ENCODE results near the gene ZNF789. TPM values are rescaled to one million over a fixed set of nuclear protein-coding genes. Genes with fewer than 3 reads are reported as not detected.

Gene ZNF789
- total and polyA plus RNA-seq, 2 of the 13 experiments (the other 11 are each of a cell fraction or from before 2014, with no cell fraction given), result 19.8 to 25.1 TPM

DNA sequence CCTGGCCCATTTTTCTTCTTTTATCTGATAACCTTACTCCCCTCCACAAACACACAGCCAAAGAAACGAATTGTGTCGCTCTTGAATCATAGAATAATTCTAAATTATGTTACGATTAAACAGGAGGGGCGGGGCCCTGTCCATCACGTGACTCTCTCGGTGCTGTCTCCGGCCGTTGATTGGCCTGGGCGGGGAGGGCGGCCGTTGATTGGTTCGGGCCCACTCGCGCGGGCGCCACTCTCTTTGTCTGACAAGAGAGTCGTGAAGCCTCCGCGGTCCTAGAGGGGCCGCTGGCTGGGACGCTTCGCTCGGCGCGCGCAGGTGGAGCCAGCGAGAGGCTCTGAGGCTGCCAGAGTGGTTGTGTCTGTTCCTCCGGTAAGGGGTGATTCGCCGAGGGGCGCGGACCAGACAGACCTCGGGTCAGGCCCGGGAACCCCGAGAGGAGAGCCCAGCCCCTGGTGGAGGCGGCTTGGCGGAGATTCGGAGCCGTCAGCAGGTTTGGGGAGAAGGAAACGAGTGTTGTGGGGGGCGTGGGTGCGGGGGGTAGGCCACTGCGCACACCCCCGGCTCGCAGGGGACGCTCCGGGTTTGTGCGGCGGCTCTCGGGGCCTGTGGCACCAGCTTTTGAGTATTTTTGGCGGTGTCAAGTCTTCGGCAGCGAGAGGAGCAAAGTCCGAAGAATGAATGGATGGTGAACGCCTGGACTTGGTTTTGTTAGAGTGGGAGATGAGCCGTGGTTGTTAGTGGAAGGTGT, at the start of gene ZNF789 (continued):
- TF ChIP-seq TARDBP (CRISPR knock-in tag; IDR thresholded peaks at IDR 0.05) (peak; percentile 71; the same call in 1 of the 2 replicates), HCFC1 (IDR thresholded peaks at IDR 0.05; ENCODE audit: low read depth, low read length) (no peak; the same call in 1 of the 2 replicates), MBNL3 (CRISPR knock-in tag; conservative IDR thresholded peaks at IDR 0.05) (no peak), ZMAT3 (CRISPR knock-in tag; conservative IDR thresholded peaks at IDR 0.05) (0 out of 2 replicates have a peak, but pooled peaks have one; percentile 18), ZNF3 (CRISPR knock-in tag; IDR thresholded peaks at IDR 0.05) (no peak), ZNF790 (CRISPR knock-in tag; IDR thresholded peaks at IDR 0.05; ENCODE audit: borderline replicate concordance) (0 out of 2 replicates have a peak, but pooled peaks have one; percentile 70), PHF5A (CRISPR knock-in tag; IDR thresholded peaks at IDR 0.05; ENCODE audit: low read depth, unreplicated experiment) (peak; percentile 17), ESRRA (CRISPR knock-in tag; IDR thresholded peaks at IDR 0.05; ENCODE audit: low read depth) (peak; percentile 52), ZNF891 (CRISPR knock-in tag; IDR thresholded peaks at IDR 0.05) (peak; percentile 86), ERF (CRISPR knock-in tag; IDR thresholded peaks at IDR 0.05) (peak; percentile 65), CBX2 (IDR thresholded peaks at IDR 0.05; ENCODE audit: low read depth, low read length) (no peak), CBX2 (CRISPR knock-in tag; IDR thresholded peaks at IDR 0.05; ENCODE audit: low read depth) (no peak), HOXA3 (CRISPR knock-in tag; IDR thresholded peaks at IDR 0.05) (peak; percentile 62), REXO4 (CRISPR knock-in tag; IDR thresholded peaks at IDR 0.05; ENCODE audit: borderline replicate concordance) (no peak), ZMYM3 (CRISPR knock-in tag; IDR thresholded peaks at IDR 0.05) (0 out of 2 replicates have a peak, but pooled peaks have one; percentile 20), ZNF788 (CRISPR knock-in tag; IDR thresholded peaks at IDR 0.05; ENCODE audit: borderline replicate concordance) (peak; percentile 74; the same call in 1 of the 2 replicates), THAP11 (CRISPR knock-in tag; IDR thresholded peaks at IDR 0.05) (peak; percentile 78; the same call in 1 of the 2 replicates), EZH2 (conservative IDR thresholded peaks at IDR 0.05; ENCODE audit: low read depth, low read length) (no peak), ZNF878 (CRISPR knock-in tag; IDR thresholded peaks at IDR 0.05) (peak; percentile 73), ZNF253 (CRISPR knock-in tag; IDR thresholded peaks at IDR 0.05; ENCODE audit: borderline replicate concordance) (no peak), SKI (IDR thresholded peaks at IDR 0.05; ENCODE audit: partially characterized antibody) (peak; percentile 23), SRSF1 (optimal IDR thresholded peaks at IDR 0.05; ENCODE audit: low read depth, low read length) (peak; percentile 47)
- TF ChIP-seq, protein P1, sequence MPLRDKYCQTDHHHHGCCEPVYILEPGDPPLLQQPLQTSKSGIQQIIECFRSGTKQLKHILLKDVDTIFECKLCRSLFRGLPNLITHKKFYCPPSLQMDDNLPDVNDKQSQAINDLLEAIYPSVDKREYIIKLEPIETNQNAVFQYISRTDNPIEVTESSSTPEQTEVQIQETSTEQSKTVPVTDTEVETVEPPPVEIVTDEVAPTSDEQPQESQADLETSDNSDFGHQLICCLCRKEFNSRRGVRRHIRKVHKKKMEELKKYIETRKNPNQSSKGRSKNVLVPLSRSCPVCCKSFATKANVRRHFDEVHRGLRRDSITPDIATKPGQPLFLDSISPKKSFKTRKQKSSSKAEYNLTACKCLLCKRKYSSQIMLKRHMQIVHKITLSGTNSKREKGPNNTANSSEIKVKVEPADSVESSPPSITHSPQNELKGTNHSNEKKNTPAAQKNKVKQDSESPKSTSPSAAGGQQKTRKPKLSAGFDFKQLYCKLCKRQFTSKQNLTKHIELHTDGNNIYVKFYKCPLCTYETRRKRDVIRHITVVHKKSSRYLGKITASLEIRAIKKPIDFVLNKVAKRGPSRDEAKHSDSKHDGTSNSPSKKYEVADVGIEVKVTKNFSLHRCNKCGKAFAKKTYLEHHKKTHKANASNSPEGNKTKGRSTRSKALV (CRISPR knock-in tag; IDR thresholded peaks at IDR 0.05), result 0 out of 2 replicates have a peak, but pooled peaks have one; percentile 20
- TF ChIP-seq, protein P2, sequence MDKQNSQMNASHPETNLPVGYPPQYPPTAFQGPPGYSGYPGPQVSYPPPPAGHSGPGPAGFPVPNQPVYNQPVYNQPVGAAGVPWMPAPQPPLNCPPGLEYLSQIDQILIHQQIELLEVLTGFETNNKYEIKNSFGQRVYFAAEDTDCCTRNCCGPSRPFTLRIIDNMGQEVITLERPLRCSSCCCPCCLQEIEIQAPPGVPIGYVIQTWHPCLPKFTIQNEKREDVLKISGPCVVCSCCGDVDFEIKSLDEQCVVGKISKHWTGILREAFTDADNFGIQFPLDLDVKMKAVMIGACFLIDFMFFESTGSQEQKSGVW (CRISPR knock-in tag; IDR thresholded peaks at IDR 0.05; ENCODE audit: borderline replicate concordance), result no peak

All from HepG2 (cell line).